SK-N-SH (cell line): ENCODE data around the gene RNF121. TPM values are rescaled to one million over a fixed set of nuclear protein-coding genes. Genes with fewer than 3 reads are reported as not detected.

Experiments
- CTCF ChIA-PET: fragments of 300-600, 350-600 bp; formaldehyde crosslinking; extraction: SDS; loops from one replicate; lab custom pipeline; 2021; lab: Yijun Ruan, JAX
- POLR2A ChIA-PET: fragments of 350-600 bp; sonication (Branson Sonifier 250); formaldehyde crosslinking; extraction: SDS; loops from one replicate; lab custom pipeline; 2020; ENCODE audit warnings: antibody characterized with exemption, inconsistent platforms; lab: Yijun Ruan, JAX
- DNase-seq: peaks from one replicate; pipeline ENCODE4 v3.0.0; 2012
- H2AFZ ChIP-seq: fragments of 200-600 bp; sonication (generic); 2 replicates; pipeline ENCODE4 v1.8.1; 2016; ENCODE audit warnings: antibody characterized with exemption, mild to moderate bottlenecking, low read depth
- H3F3A ChIP-seq: fragments of 200-600 bp; sonication (generic); replicated peaks from 2 replicates; pipeline ENCODE3; 2016; ENCODE audit warnings: antibody characterized with exemption, mild to moderate bottlenecking; ENCODE audit not compliant: insufficient read depth
- H3K27ac ChIP-seq, 2 experiments: fragments of 200-500 bp in 1 of 2; fragments of 200-600 bp in 1 of 2; sonication (Bioruptor generic) in 1 of 2; sonication (generic), shearing (Covaris generic) in 1 of 2; 2 replicates each; pipeline versions ENCODE4 v1.5.1 to v1.6.1; 2014 to 2016; ENCODE audit warnings: low read depth in 2 of 2, inconsistent platforms in 1 of 2, low read length in 1 of 2, mild to moderate bottlenecking in 1 of 2, mixed read lengths in 1 of 2
- H3K27me3 ChIP-seq: fragments of 200-600 bp; sonication (generic), shearing (Covaris generic); 2 replicates; pipeline ENCODE4 v1.6.1; 2016; ENCODE audit warnings: mixed run types; ENCODE audit not compliant: insufficient read depth
- H3K36me3 ChIP-seq, 2 experiments: fragments of 200-500 bp in 1 of 2; fragments of 200-600 bp in 1 of 2; sonication (Bioruptor generic) in 1 of 2; sonication (generic) in 1 of 2; replicated peaks in 1 of 2; 2 replicates each; pipeline versions ENCODE3 to v1.5.1; 2014 to 2016; ENCODE audit warnings: low read length in 1 of 2, mild to moderate bottlenecking in 1 of 2; ENCODE audit not compliant: insufficient read depth in 2 of 2, control insufficient read depth in 1 of 2
- H3K4me1 ChIP-seq, 2 experiments: fragments of 200-500 bp in 1 of 2; fragments of 200-600 bp in 1 of 2; sonication (Bioruptor generic) in 1 of 2; sonication (generic), shearing (Covaris generic) in 1 of 2; 2 replicates each; pipeline versions ENCODE4 v1.5.1 to v1.6.1; 2014 to 2016; ENCODE audit warnings: low read depth in 1 of 2, low read length in 1 of 2, mixed run types in 1 of 2; ENCODE audit not compliant: insufficient read depth in 2 of 2, control insufficient read depth in 1 of 2
- H3K4me2 ChIP-seq: fragments of 200-600 bp; sonication (generic), shearing (Covaris generic); 2 replicates; pipeline ENCODE4 v1.6.1; 2017; ENCODE audit warnings: mixed run types
- H3K4me3 ChIP-seq, 2 experiments: fragments of 200-500 bp in 1 of 2; fragments of 200-600 bp in 1 of 2; sonication (Bioruptor generic) in 1 of 2; sonication (generic), shearing (Covaris generic) in 1 of 2; 2 replicates each; pipeline versions ENCODE4 v1.5.1 to v1.8.1; 2014 to 2016; ENCODE audit warnings: low read depth in 2 of 2, inconsistent platforms in 1 of 2, low read length in 1 of 2, mild to moderate bottlenecking in 1 of 2, mixed read lengths in 1 of 2, moderate library complexity in 1 of 2
- H3K79me2 ChIP-seq: fragments of 200-600 bp; sonication (generic); 2 replicates; pipeline ENCODE4 v1.8.1; 2017; ENCODE audit warnings: mild to moderate bottlenecking; ENCODE audit not compliant: insufficient read depth
- H3K9ac ChIP-seq: fragments of 200-600 bp; sonication (generic); 2 replicates; pipeline ENCODE4 v1.6.1; 2017; ENCODE audit warnings: mixed run types
- H3K9me2 ChIP-seq: fragments of 200-600 bp; sonication (generic); 2 replicates; pipeline ENCODE4 v1.6.1; 2017; ENCODE audit warnings: mixed run types
- H3K9me3 ChIP-seq: fragments of 200-600 bp; sonication (generic); 2 replicates; pipeline ENCODE4 v1.6.1; 2017; ENCODE audit warnings: mixed run types, mild to moderate bottlenecking, moderate library complexity
- H4K20me1 ChIP-seq: fragments of 200-600 bp; sonication (generic); 2 replicates; pipeline ENCODE4 v1.6.1; 2017; ENCODE audit warnings: mild to moderate bottlenecking, mixed run types; ENCODE audit not compliant: insufficient read depth
- CHD2 ChIP-seq: fragments of 150-350 bp; IDR thresholded peaks from 2 replicates; pipeline ENCODE4 v1.6.1; 2018; ENCODE audit warnings: low read length; ENCODE audit not compliant: partially characterized antibody
- FOXJ3 ChIP-seq: sonication (generic); formaldehyde crosslinking; IDR thresholded peaks from 2 replicates; pipeline ENCODE4 v1.5.1; 2020; ENCODE audit warnings: mild to moderate bottlenecking, missing genetic modification reagents
- FOXM1 ChIP-seq: IDR thresholded peaks from 2 replicates; pipeline ENCODE4 v1.4.0; 2012; ENCODE audit warnings: low read depth, mild to moderate bottlenecking
- GABPA ChIP-seq: IDR thresholded peaks from 2 replicates; pipeline ENCODE4 v1.4.0; 2012; ENCODE audit warnings: low read depth, mild to moderate bottlenecking
- MXI1 ChIP-seq: IDR thresholded peaks from 2 replicates; pipeline ENCODE4 v1.6.1; 2012; ENCODE audit warnings: mild to moderate bottlenecking, low read depth, low read length, improper control_type of control experiment
- RFX5 ChIP-seq: IDR thresholded peaks from 2 replicates; pipeline ENCODE4 v1.6.1; 2012; ENCODE audit warnings: mild to moderate bottlenecking, improper control_type of control experiment, low read length
- RXRA ChIP-seq: IDR thresholded peaks from 2 replicates; pipeline ENCODE4 v1.4.0; 2012; ENCODE audit warnings: low read depth, mild to moderate bottlenecking, borderline replicate concordance
- TEAD4 ChIP-seq: IDR thresholded peaks from 2 replicates; pipeline ENCODE4 v1.4.0; 2012; ENCODE audit warnings: mild to moderate bottlenecking, borderline replicate concordance; ENCODE audit not compliant: insufficient read depth
- WGBS: methylation state at CpG from one replicate; pipeline ENCODE4 v1.1.6; 2017; ENCODE audit warnings: low lambda C conversion rate; 5-methylcytosine and 5-hydroxymethylcytosine counted together
- polyA plus RNA-seq, 3 experiments: library from polyadenylated mRNA; depleted of rRNA; stranded (reverse); fragments of >200 nt; gene quantifications; 2 replicates each; pipeline ENCODE4 v1.2.3, GENCODE V29; 2012
- TF ChIP-seq, protein P1 (sequence below): IDR thresholded peaks from 2 replicates; pipeline ENCODE4 v1.4.0; 2012; ENCODE audit warnings: low read depth
- TF ChIP-seq, protein P2 (sequence below): IDR thresholded peaks from 2 replicates; pipeline ENCODE4 v1.4.0; 2012; ENCODE audit warnings: low read depth, borderline replicate concordance

RNF121 gene
- polyA plus RNA-seq, 1 of the 3 experiments (the other 2 are of a cell fraction): 49.5 TPM

DNA sequence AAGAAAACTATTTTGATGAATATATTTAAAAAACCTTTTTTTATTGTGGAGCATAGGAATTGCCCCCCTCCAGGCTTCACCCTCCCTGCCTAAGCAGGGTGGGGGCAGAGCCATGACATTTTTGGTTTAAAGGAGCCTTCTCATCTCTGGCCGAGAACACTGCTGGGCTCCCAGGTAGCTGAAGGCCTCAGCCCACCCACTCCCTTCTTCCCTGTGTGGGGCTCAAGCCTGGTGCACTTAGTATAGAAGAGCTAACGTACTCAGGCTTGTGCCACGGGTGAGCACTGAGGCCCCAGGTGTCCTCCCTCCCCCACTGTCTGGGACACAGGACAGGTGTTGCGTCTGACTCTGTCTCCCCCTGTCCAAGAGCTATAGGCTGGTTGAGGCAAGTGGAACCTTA is 67.7 kb downstream of the RNF121 start:
- ChIA-PET POLR2A (no interaction called here), CTCF (interaction anchor here (2.0 to 4.2 kb wide), 2 partner anchors 19 to 94 kb away, joined by 7 to 26 read pairs; no protein-coding TSS in a partner anchor)
- Histone ChIP-seq H3K79me2 (no peaks in the 10 kb centered on the region), H3K27me3 (no peaks in the 10 kb centered on the region), H3K27ac (no peak overlapping the region; a peak in 1 of 4 replicates), H3K9me3 (no peaks in the 10 kb centered on the region), H3K4me3 (no peak overlapping the region), H4K20me1 (no peaks in the 10 kb centered on the region), H3K9me2 (no peaks in the 10 kb centered on the region), H3K36me3 (peaks cover 0 to 28% of the 10 kb centered on the region in 2 experiments), H3K4me1 (peaks cover 0 to 10% of the 10 kb centered on the region in 2 experiments; a peak in 1 of 4 replicates), H3F3A (no peaks in the 10 kb centered on the region), H3K4me2 (no peak overlapping the region), H3K9ac (no peak overlapping the region), H2AFZ (no peak overlapping the region)
- no peak for DNase-seq
- TF ChIP-seq FOXM1: no peak
- TF ChIP-seq, protein P1, sequence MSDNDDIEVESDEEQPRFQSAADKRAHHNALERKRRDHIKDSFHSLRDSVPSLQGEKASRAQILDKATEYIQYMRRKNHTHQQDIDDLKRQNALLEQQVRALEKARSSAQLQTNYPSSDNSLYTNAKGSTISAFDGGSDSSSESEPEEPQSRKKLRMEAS: no peak
- WGBS: 100% methylated on average over 1 of the region's 4 CpGs

DNA sequence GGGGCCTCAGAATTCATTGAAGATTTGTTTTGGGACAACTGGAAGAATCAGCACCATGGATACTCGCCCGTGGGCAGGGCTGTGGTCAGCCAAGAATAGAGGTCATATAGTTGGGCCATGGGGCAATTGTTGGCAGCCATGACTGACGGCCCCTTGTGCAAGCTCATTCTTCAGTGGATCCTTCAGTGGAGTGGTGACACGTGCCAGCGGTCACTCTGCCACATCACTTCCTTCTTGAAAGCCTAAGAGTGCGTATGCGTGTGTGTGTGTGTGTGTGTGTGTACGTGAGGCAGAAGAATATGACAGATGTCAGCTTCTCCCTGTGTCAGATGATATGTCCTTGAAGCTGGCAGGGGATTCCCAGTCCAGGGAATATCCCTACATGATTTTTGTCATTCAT is 68.1 kb downstream of the RNF121 start:
- Histone ChIP-seq H3K9me2 (no peaks in the 10 kb centered on the region), H3F3A (peaks cover 2% of the 10 kb centered on the region), H3K4me1 (peaks cover 0 to 10% of the 10 kb centered on the region in 2 experiments; a peak in 1 of 4 replicates), H2AFZ (no peak overlapping the region), H3K27me3 (no peaks in the 10 kb centered on the region), H3K79me2 (no peaks in the 10 kb centered on the region), H3K4me2 (no peak overlapping the region), H4K20me1 (no peaks in the 10 kb centered on the region), H3K9ac (no peak overlapping the region), H3K9me3 (no peaks in the 10 kb centered on the region), H3K27ac (no peak overlapping the region; a peak in 1 of 4 replicates), H3K36me3 (peaks cover 0 to 31% of the 10 kb centered on the region in 2 experiments), H3K4me3 (no peak overlapping the region)
- POLR2A ChIA-PET: no interaction called here
- CTCF ChIA-PET: interaction anchor here (2.0 to 4.2 kb wide), 2 partner anchors 19 to 94 kb away, joined by 7 to 26 read pairs; no protein-coding TSS in a partner anchor
- TF ChIP-seq RXRA (no peak), RFX5 (no peak), FOXJ3 (CRISPR knock-in tag) (no peak), MXI1 (no peak), GABPA (no peak), CHD2 (no peak), FOXM1 (no peak), TEAD4 (no peak)
- TF ChIP-seq, protein P2, sequence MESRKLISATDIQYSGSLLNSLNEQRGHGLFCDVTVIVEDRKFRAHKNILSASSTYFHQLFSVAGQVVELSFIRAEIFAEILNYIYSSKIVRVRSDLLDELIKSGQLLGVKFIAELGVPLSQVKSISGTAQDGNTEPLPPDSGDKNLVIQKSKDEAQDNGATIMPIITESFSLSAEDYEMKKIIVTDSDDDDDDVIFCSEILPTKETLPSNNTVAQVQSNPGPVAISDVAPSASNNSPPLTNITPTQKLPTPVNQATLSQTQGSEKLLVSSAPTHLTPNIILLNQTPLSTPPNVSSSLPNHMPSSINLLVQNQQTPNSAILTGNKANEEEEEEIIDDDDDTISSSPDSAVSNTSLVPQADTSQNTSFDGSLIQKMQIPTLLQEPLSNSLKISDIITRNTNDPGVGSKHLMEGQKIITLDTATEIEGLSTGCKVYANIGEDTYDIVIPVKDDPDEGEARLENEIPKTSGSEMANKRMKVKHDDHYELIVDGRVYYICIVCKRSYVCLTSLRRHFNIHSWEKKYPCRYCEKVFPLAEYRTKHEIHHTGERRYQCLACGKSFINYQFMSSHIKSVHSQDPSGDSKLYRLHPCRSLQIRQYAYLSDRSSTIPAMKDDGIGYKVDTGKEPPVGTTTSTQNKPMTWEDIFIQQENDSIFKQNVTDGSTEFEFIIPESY: no peak
- DNase-seq: no peak
- 95% methylated on average over 8 of the region's 8 CpGs for WGBS
